Measurements from ENCODE around the gene TTC39C. TPM values are rescaled to one million over a fixed set of nuclear protein-coding genes. Genes with fewer than 3 reads are reported as not detected.

The TTC39C gene
- polyA plus RNA-seq, 3 donors: 4.3 to 29.5 (median 8.3) TPM

GRCh38 chr18:24043403-24043802, 28.8 kb downstream of the TTC39C start:
- intact Hi-C loops (cut with micrococcal nuclease): no loop called here
- Histone ChIP-seq H3K79me2 (ENCODE audit: insufficient read depth, low read length) (peaks cover 96% of the 10 kb centered on the region), H3K4me1 (ENCODE audit: control insufficient read depth in 1 of 2, insufficient read depth in 2 of 2, low read length in 2 of 2) (peaks cover 52 to 60% of the 10 kb centered on the region in 2 donors), H3K4me3 (replicated peaks in 1 of 3; ENCODE audit: low read depth in 2 of 3, low read length in 3 of 3) (no peak overlapping the region), H3K27ac (ENCODE audit: low read depth in 1 of 2, low read length in 2 of 2) (peak overlapping the region in 1 of 2 donors; percentile 89), H3K9ac (ENCODE audit: insufficient read depth, low read length, poor library complexity, severe bottlenecking) (no peak overlapping the region), H3K27me3 (ENCODE audit: control insufficient read depth in 2 of 2, insufficient read depth in 2 of 2, low read length in 2 of 2) (no peaks in the 10 kb centered on the region), H3K9me3 (replicated peaks in 1 of 2; ENCODE audit: control insufficient read depth in 1 of 2, insufficient read depth in 1 of 2, low read length in 2 of 2) (no peaks in the 10 kb centered on the region), H3K4me2 (replicated peaks; ENCODE audit: extremely low read depth, low read length, poor library complexity, severe bottlenecking) (no peak overlapping the region), H2AFZ (ENCODE audit: insufficient read depth, low read depth, low read length, poor library complexity, severe bottlenecking) (no peak overlapping the region), H3K36me3 (replicated peaks in 1 of 2; ENCODE audit: control insufficient read depth in 1 of 2, insufficient read depth in 2 of 2, low read length in 2 of 2) (no peaks in the 10 kb centered on the region), H4K20me1 (ENCODE audit: insufficient read depth, low read length) (peaks cover 33% of the 10 kb centered on the region)
- peaks cover 44% of the 10 kb centered on the region for H3K4me1 Mint-ChIP-seq
- peak overlapping the region in 2 of 7 donors; percentile 3 to 22 for H3K27ac Mint-ChIP-seq
- no peaks in the 10 kb centered on the region for H3K9me3 Mint-ChIP-seq
- peaks cover 0 to 1% of the 10 kb centered on the region in 2 donors for H3K36me3 Mint-ChIP-seq
- 16% methylated on average over 5 of the region's 6 CpGs for WGBS (ENCODE audit: insufficient coverage)
- DNase-seq: peak in 1 of 3 donors; percentile 22
- no peaks in the 10 kb centered on the region for H3K27me3 Mint-ChIP-seq (ENCODE audit: low read depth in 3 of 3)
- peak overlapping the region in 1 of 2 donors; percentile 8 for H3K4me3 Mint-ChIP-seq
- TF ChIP-seq CTCF (IDR thresholded peaks at IDR 0.05): no peak

GRCh38 chr18:24048261-24048660, 33.7 kb downstream of the TTC39C start:
- H3K4me1 Mint-ChIP-seq: peaks cover 14% of the 10 kb centered on the region
- no peak overlapping the region for H3K4me3 Mint-ChIP-seq
- no peaks in the 10 kb centered on the region for H3K9me3 ChIP-seq (replicated peaks in 1 of 2; ENCODE audit: control insufficient read depth in 1 of 2, insufficient read depth in 1 of 2, low read length in 2 of 2)

More at GRCh38 chr18:24048261-24048660, 33.7 kb downstream of the TTC39C start:
- no peak overlapping the region for H3K4me2 ChIP-seq (replicated peaks; ENCODE audit: extremely low read depth, low read length, poor library complexity, severe bottlenecking)
- H3K9ac ChIP-seq (ENCODE audit: insufficient read depth, low read length, poor library complexity, severe bottlenecking): no peak overlapping the region
- peaks cover 0 to 1% (median 0%) of the 10 kb centered on the region in 3 donors for H3K27me3 Mint-ChIP-seq (ENCODE audit: low read depth in 3 of 3)
- no peak overlapping the region for H2AFZ ChIP-seq (ENCODE audit: insufficient read depth, low read depth, low read length, poor library complexity, severe bottlenecking)
- H3K36me3 ChIP-seq (replicated peaks in 1 of 2; ENCODE audit: control insufficient read depth in 1 of 2, insufficient read depth in 2 of 2, low read length in 2 of 2): no peaks in the 10 kb centered on the region
- H4K20me1 ChIP-seq (ENCODE audit: insufficient read depth, low read length): peaks cover 35% of the 10 kb centered on the region
- peaks cover 0 to 8% of the 10 kb centered on the region in 2 donors for H3K36me3 Mint-ChIP-seq
- no peak overlapping the region for H3K4me3 ChIP-seq (replicated peaks in 1 of 3; ENCODE audit: low read depth in 2 of 3, low read length in 3 of 3)
- no peak for DNase-seq
- no peak overlapping the region for H3K27ac Mint-ChIP-seq
- H3K27ac ChIP-seq (ENCODE audit: low read depth in 1 of 2, low read length in 2 of 2): no peak overlapping the region
- no peaks in the 10 kb centered on the region for H3K27me3 ChIP-seq (ENCODE audit: control insufficient read depth in 2 of 2, insufficient read depth in 2 of 2, low read length in 2 of 2)
- intact Hi-C loops (cut with micrococcal nuclease): no loop called here
- peaks cover 96% of the 10 kb centered on the region for H3K79me2 ChIP-seq (ENCODE audit: insufficient read depth, low read length)
- H3K9me3 Mint-ChIP-seq: no peaks in the 10 kb centered on the region
- H3K4me1 ChIP-seq (ENCODE audit: control insufficient read depth in 1 of 2, insufficient read depth in 2 of 2, low read length in 2 of 2): peaks cover 10 to 12% of the 10 kb centered on the region in 2 donors
- no CpG with 5 or more reads among the region's 1 CpG for WGBS (ENCODE audit: insufficient coverage)
- TF ChIP-seq CTCF (IDR thresholded peaks at IDR 0.05): no peak

Data from CD14-positive monocyte (primary cell).